Body of pancreas (tissue), 4 donors: ENCODE measurements around the gene CSMD2.

Experiments
- POLR2A ChIP-seq, 3 donors: fragments of 450-650 bp; IDR thresholded peaks; one replicate each; pipeline ENCODE4 v1.6.1; 2016; ENCODE audit warnings: antibody characterized with exemption in 3 of 3, mild to moderate bottlenecking in 2 of 3
- TF ChIP-seq, protein P1 (sequence below), 7 experiments: fragments of 450-650 bp in 4 of 7; fragments of 200-600 bp in 3 of 7; sonication (generic) in 3 of 7; IDR thresholded peaks; one replicate each; pipeline ENCODE4 v1.5.1; 2016 to 2019; ENCODE audit warnings: antibody characterized with exemption in 7 of 7

DNA sequence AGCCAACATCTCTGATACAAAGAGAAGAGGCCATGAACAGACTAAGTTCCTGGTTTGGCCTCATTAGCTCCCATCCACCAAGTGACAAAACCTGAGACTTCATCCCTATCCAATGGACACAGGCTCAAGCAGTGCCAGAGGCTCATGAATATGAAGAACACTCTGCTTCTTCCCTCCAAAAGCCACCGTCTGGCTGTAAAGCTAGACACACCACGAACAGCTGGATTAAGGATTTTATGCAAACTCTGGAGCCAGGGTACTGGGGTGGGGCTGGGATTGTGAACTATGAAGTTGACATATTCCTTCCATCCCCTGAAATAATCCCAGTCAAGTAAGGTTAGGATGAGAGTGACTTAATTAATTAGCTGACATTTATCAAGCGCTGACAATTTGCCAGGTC lies 139.4 kb downstream of the CSMD2 start:
- no peak for TF ChIP-seq POLR2A (IDR thresholded peaks at IDR 0.05)
- TF ChIP-seq, protein P1, sequence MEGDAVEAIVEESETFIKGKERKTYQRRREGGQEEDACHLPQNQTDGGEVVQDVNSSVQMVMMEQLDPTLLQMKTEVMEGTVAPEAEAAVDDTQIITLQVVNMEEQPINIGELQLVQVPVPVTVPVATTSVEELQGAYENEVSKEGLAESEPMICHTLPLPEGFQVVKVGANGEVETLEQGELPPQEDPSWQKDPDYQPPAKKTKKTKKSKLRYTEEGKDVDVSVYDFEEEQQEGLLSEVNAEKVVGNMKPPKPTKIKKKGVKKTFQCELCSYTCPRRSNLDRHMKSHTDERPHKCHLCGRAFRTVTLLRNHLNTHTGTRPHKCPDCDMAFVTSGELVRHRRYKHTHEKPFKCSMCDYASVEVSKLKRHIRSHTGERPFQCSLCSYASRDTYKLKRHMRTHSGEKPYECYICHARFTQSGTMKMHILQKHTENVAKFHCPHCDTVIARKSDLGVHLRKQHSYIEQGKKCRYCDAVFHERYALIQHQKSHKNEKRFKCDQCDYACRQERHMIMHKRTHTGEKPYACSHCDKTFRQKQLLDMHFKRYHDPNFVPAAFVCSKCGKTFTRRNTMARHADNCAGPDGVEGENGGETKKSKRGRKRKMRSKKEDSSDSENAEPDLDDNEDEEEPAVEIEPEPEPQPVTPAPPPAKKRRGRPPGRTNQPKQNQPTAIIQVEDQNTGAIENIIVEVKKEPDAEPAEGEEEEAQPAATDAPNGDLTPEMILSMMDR (IDR thresholded peaks at IDR 0.05): no peak
